HepG2 (cell line): ENCODE results near the gene XRN1. TPM values are rescaled to one million over a fixed set of nuclear protein-coding genes. Genes with fewer than 3 reads are reported as not detected.

ENCODE experiments used
- CENPX ChIP-seq: sonication (generic); formaldehyde crosslinking; IDR thresholded peaks from 2 replicates; pipeline ENCODE4 v1.9.0; 2021; ENCODE audit warnings: mild to moderate bottlenecking, missing genetic modification reagents, moderate library complexity
- KMT2A ChIP-seq: sonication (generic); formaldehyde crosslinking; IDR thresholded peaks from 2 replicates; pipeline ENCODE4 v1.4.0; 2020; ENCODE audit warnings: missing genetic modification reagents
- MXD4 ChIP-seq: IDR thresholded peaks from 2 replicates; pipeline ENCODE4 v1.6.1; 2016; ENCODE audit warnings: mild to moderate bottlenecking, missing biosample characterization, missing genetic modification reagents
- MXI1 ChIP-seq: IDR thresholded peaks from 3 replicates; pipeline ENCODE4 v1.6.1; 2012; ENCODE audit warnings: low read depth, low read length, inconsistent platforms, borderline replicate concordance
- NFIC ChIP-seq: IDR thresholded peaks from 2 replicates; pipeline ENCODE4 v1.6.1; 2012; ENCODE audit warnings: mild to moderate bottlenecking, low read length, inconsistent platforms
- SALL1 ChIP-seq: sonication (generic); formaldehyde crosslinking; IDR thresholded peaks from 2 replicates; pipeline ENCODE4 v1.8.0; 2022; ENCODE audit warnings: mild to moderate bottlenecking, missing genetic modification reagents
- SMYD3 ChIP-seq: sonication (generic); formaldehyde crosslinking; IDR thresholded peaks from 2 replicates; pipeline ENCODE4 v1.8.1; 2023; ENCODE audit warnings: mild to moderate bottlenecking, missing genetic modification reagents
- SNAI1 ChIP-seq: sonication (generic); formaldehyde crosslinking; IDR thresholded peaks from 2 replicates; pipeline ENCODE4 v1.5.0; 2020; ENCODE audit warnings: mild to moderate bottlenecking, missing genetic modification reagents, borderline replicate concordance
- SRSF4 ChIP-seq: fragments of 200-400 bp; formaldehyde crosslinking; IDR thresholded peaks from one replicate; pipeline ENCODE4 v1.6.1; 2018; ENCODE audit warnings: mild to moderate bottlenecking, low read depth, low read length, moderate library complexity; ENCODE audit not compliant: poor library complexity, severe bottlenecking
- TEAD2 ChIP-seq: sonication (generic); formaldehyde crosslinking; IDR thresholded peaks from 2 replicates; pipeline ENCODE4 v1.9.0; 2021; ENCODE audit warnings: missing genetic modification reagents
- TGIF2 ChIP-seq: IDR thresholded peaks from 2 replicates; pipeline ENCODE4 v1.6.1; 2016; ENCODE audit warnings: control low read depth, missing compliant biosample characterization
- TSC22D2 ChIP-seq: sonication (generic); formaldehyde crosslinking; IDR thresholded peaks from 2 replicates; pipeline ENCODE4 v1.5.1; 2020; ENCODE audit warnings: missing genetic modification reagents, mild to moderate bottlenecking, borderline replicate concordance
- U2AF2 ChIP-seq: fragments of 200-400 bp; formaldehyde crosslinking; IDR thresholded peaks from 2 replicates; pipeline ENCODE4 v1.6.1; 2017; ENCODE audit warnings: low read depth, mild to moderate bottlenecking, low read length
- YEATS4 ChIP-seq: sonication (generic); formaldehyde crosslinking; IDR thresholded peaks from 2 replicates; pipeline ENCODE4 v1.4.0; 2020; ENCODE audit warnings: missing genetic modification reagents, borderline replicate concordance
- ZMYM3 ChIP-seq: sonication (generic); formaldehyde crosslinking; IDR thresholded peaks from 2 replicates; pipeline ENCODE4 v1.5.1; 2020; ENCODE audit warnings: mild to moderate bottlenecking, missing genetic modification reagents
- ZNF20 ChIP-seq: sonication (generic); formaldehyde crosslinking; IDR thresholded peaks from 2 replicates; pipeline ENCODE4 v1.4.0; 2020; ENCODE audit warnings: mild to moderate bottlenecking, moderate library complexity, missing genetic modification reagents
- ZNF383 ChIP-seq: sonication (generic); formaldehyde crosslinking; IDR thresholded peaks from 2 replicates; pipeline ENCODE4 v1.4.0; 2020; ENCODE audit warnings: missing genetic modification reagents, mild to moderate bottlenecking, borderline replicate concordance
- ZNF557 ChIP-seq: sonication (generic); formaldehyde crosslinking; IDR thresholded peaks from 2 replicates; pipeline ENCODE4 v1.4.0; 2020; ENCODE audit warnings: missing genetic modification reagents
- ZNF660 ChIP-seq: sonication (generic); formaldehyde crosslinking; IDR thresholded peaks from 2 replicates; pipeline ENCODE4 v1.5.1; 2020; ENCODE audit warnings: mild to moderate bottlenecking, low read depth, missing genetic modification reagents, borderline replicate concordance
- polyA plus RNA-seq, 8 experiments: library from polyadenylated mRNA; depleted of rRNA in 3 of 8; stranded (reverse) in 7 of 8; unstranded in 1 of 8; fragments of >200 nt; fragmentation: Illumina TruSeq in 4 of 8; extraction: Trizol in 4 of 8; gene quantifications; 2 replicates each; pipeline versions ENCODE4 v1.2.1 to v1.2.3, GENCODE V29; 2011 to 2016; ENCODE audit warnings: low read depth in 4 of 8, missing spikeins in 1 of 8, mixed read lengths in 1 of 8; ENCODE audit not compliant: insufficient read depth in 1 of 8
- total RNA-seq, 5 experiments: library from RNA; depleted of rRNA; stranded (reverse); fragments of >200 nt; fragmentation: Illumina TruSeq; extraction: Trizol; gene quantifications; 2 replicates each; pipeline ENCODE4 v1.2.3, GENCODE V29; 2016; ENCODE audit warnings: low read depth in 1 of 5
- TF ChIP-seq, protein P1 (sequence below): IDR thresholded peaks from 2 replicates; pipeline ENCODE4 v1.6.1; 2016; ENCODE audit warnings: missing compliant biosample characterization, missing genetic modification reagents, borderline replicate concordance
- TF ChIP-seq, protein P2 (sequence below): IDR thresholded peaks from 2 replicates; pipeline ENCODE4 v1.4.0; 2020; ENCODE audit warnings: mild to moderate bottlenecking, missing genetic modification reagents
- TF ChIP-seq, protein P3 (sequence below): sonication (generic); formaldehyde crosslinking; IDR thresholded peaks from 2 replicates; pipeline ENCODE4 v1.5.0; 2020; ENCODE audit warnings: missing genetic modification reagents, mild to moderate bottlenecking, borderline replicate concordance
- TF ChIP-seq, protein P4 (sequence below): sonication (generic); formaldehyde crosslinking; IDR thresholded peaks from 2 replicates; pipeline ENCODE4 v1.4.0; 2020; ENCODE audit warnings: missing genetic modification reagents

XRN1 gene
- total and polyA plus RNA-seq, 2 of the 13 experiments (the other 11 are each of a cell fraction or from before 2014, with no cell fraction given): 13.2 to 13.3 TPM

DNA sequence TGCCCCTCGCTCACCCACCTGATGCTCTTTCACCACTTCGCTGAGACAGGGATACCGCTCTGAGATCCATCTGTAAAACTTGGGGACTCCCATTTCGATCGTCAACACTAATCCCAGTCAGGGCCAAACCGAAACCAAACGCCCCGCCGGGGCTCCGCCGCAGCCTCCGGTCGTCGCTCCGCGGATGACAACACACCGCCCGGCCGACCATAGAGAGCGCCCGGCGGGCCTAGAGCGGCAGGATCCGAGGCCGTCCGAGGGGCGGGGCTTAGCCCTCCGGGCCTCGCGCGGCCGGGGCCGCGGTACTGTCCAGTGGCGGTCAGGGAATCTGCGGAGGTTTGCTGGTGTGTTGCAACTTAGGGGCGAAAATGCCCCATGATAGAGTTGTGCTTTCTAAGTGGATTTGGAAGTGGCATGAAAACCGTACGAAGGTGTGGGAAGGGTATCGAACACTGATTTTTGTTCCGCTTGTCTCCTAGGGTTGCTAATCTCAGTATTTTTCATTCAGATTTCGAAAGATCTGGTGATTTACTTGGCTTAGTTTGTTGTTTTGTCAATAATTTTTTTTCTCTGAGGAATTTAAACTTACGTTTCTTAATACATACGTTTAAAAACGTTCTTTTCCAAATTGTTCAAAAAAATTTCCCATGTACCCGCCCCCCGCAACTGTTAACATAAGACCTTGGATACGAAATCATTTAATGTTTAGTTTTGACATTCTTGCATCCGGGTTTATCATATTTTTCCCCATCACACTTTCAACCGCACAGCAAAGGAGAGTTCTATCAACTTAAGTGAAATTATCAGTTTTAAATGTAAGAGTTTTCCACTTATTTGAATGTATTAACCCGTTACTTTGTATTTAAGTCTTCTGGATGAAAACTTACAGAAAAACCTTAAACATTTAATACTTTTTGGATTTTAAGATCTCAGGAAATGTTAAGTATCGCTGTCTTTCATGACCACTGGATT, at the start of gene XRN1 (continued):
- TF ChIP-seq, protein P1, sequence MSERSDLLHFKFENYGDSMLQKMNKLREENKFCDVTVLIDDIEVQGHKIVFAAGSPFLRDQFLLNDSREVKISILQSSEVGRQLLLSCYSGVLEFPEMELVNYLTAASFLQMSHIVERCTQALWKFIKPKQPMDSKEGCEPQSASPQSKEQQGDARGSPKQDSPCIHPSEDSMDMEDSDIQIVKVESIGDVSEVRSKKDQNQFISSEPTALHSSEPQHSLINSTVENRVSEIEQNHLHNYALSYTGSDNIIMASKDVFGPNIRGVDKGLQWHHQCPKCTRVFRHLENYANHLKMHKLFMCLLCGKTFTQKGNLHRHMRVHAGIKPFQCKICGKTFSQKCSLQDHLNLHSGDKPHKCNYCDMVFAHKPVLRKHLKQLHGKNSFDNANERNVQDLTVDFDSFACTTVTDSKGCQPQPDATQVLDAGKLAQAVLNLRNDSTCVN (CRISPR knock-in tag): peak; percentile 53; the same call in 1 of the 2 replicates
- TF ChIP-seq, protein P2, sequence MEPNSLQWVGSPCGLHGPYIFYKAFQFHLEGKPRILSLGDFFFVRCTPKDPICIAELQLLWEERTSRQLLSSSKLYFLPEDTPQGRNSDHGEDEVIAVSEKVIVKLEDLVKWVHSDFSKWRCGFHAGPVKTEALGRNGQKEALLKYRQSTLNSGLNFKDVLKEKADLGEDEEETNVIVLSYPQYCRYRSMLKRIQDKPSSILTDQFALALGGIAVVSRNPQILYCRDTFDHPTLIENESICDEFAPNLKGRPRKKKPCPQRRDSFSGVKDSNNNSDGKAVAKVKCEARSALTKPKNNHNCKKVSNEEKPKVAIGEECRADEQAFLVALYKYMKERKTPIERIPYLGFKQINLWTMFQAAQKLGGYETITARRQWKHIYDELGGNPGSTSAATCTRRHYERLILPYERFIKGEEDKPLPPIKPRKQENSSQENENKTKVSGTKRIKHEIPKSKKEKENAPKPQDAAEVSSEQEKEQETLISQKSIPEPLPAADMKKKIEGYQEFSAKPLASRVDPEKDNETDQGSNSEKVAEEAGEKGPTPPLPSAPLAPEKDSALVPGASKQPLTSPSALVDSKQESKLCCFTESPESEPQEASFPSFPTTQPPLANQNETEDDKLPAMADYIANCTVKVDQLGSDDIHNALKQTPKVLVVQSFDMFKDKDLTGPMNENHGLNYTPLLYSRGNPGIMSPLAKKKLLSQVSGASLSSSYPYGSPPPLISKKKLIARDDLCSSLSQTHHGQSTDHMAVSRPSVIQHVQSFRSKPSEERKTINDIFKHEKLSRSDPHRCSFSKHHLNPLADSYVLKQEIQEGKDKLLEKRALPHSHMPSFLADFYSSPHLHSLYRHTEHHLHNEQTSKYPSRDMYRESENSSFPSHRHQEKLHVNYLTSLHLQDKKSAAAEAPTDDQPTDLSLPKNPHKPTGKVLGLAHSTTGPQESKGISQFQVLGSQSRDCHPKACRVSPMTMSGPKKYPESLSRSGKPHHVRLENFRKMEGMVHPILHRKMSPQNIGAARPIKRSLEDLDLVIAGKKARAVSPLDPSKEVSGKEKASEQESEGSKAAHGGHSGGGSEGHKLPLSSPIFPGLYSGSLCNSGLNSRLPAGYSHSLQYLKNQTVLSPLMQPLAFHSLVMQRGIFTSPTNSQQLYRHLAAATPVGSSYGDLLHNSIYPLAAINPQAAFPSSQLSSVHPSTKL: peak; percentile 66; the same call in 1 of the 2 replicates
- TF ChIP-seq SRSF4 (no peak), CENPX (no peak), NFIC (peak; percentile 34; the same call in 1 of the 2 replicates), YEATS4 (CRISPR knock-in tag) (peak; percentile 85; the same call in 1 of the 2 replicates), TGIF2 (CRISPR knock-in tag) (no peak), SALL1 (CRISPR knock-in tag) (peak; percentile 67), TSC22D2 (0 out of 2 replicates have a peak, but pooled peaks have one; percentile 46), TEAD2 (CRISPR knock-in tag) (no peak), SNAI1 (no peak), ZNF20 (0 out of 2 replicates have a peak, but pooled peaks have one; percentile 58), MXI1 (peak; percentile 66; the same call in 1 of the 3 replicates), MXD4 (no peak), SMYD3 (no peak), KMT2A (CRISPR knock-in tag) (peak; percentile 100), ZNF557 (CRISPR knock-in tag) (no peak), ZNF383 (CRISPR knock-in tag) (no peak), ZMYM3 (CRISPR knock-in tag) (no peak), ZNF660 (no peak), U2AF2 (peak; percentile 20; the same call in 1 of the 2 replicates)
- TF ChIP-seq, protein P3, sequence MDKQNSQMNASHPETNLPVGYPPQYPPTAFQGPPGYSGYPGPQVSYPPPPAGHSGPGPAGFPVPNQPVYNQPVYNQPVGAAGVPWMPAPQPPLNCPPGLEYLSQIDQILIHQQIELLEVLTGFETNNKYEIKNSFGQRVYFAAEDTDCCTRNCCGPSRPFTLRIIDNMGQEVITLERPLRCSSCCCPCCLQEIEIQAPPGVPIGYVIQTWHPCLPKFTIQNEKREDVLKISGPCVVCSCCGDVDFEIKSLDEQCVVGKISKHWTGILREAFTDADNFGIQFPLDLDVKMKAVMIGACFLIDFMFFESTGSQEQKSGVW (CRISPR knock-in tag): no peak
- TF ChIP-seq, protein P4, sequence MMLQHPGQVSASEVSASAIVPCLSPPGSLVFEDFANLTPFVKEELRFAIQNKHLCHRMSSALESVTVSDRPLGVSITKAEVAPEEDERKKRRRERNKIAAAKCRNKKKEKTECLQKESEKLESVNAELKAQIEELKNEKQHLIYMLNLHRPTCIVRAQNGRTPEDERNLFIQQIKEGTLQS (CRISPR knock-in tag): peak; percentile 46; the same call in 1 of the 2 replicates
